ENCODE measurements around the gene PCSK6.

The PCSK6 gene

DNA sequence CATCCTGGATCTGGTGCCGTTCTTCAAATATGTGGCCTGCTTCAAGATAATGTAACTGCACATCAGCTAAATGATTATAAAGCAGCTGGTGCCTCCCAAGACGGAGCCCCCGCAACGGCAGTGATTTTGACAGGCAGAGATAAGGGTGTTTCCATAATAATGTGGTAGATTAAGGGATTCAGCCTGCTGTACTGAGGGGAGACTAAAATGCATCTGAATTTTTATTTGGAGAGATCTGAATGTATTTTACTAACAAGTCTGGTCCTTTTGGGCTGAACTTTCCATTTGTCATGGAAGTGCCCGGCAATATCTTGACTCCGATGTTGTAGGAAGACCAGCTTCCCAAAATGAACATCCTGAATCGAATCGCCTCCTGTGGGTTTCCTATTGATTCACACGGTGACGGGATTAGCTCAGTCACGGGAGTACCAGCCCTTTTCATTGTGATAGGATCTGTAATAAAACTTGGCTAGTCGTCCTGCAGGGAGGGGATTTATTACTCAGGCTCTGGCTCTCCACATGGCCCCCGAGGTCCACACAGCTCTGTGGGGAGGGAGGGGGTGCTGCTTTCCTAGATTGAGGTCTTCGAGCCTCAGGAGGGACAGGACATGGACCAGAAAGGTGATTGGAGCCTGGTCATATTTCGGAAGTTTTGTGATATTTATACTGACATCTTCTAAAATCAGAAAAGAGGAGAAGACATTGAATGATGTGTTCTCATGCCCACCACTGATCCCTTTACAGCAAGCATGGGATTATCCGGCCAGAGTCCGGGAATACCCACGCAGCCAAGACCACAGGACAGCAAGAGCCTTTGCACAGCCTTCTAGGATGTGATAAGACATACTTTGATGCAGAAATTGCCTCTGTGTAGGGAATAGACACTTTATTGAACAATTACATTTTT, 2.5 kb upstream of the PCSK6 start:
- intact Hi-C loops (cut with DNase I), result loop anchor here (10.0 kb wide), 1 partner anchor 187 kb away; no protein-coding TSS in a partner anchor
- peak in 12 of 42 donors; percentile 1 to 72 (median 43) for DNase-seq

DNA sequence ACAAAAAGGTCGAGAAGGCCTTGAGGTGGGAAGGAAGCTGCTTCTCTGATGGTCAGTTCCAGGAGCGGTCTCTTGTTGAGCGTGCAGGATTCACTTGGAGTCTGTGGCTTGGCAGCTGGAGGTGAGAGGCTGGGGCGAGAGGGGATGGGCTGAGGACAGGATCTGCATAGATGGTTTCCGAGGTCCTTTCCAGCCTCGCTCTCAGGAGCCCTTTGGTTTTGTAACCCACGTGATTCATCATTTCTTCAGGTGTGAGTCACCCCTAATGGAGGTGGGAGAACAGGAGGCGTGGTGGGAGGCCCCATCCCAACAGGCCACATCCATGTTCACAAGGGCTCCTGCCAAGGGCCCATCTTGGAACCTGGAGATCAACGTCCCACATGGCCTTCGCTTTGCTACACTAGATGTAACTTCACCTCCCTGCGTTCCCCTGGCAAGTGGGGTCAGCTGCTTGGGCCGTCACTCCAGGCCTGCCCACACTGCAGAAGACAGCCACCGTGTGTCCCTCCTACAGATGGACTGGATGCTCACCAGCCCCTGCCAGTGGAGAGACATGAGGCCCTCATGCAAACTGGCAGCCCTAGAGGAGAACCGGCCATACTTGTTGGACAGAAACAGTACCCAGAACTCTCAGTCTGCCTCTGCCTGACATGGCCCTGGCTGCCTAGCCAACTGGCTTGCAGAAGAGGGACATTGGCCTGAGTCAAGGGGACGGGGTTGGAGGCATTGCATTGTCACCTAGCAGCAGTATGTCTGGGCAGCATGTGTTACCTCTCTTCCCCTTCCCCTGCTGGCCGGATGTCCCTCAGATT, 1.6 kb upstream of the PCSK6 start:
- peak in 7 of 42 donors; percentile 1 to 46 (median 32) for DNase-seq

GRCh38 chr15:101490408-101490891, 943 bp upstream of the PCSK6 start:
- DNase-seq, result peak in 4 of 42 donors; percentile 2 to 42 (median 32)
- intact Hi-C loops (cut with DNase I), result loop anchor here (10.0 kb wide), 1 partner anchor 186 kb away; no protein-coding TSS in a partner anchor

More for the DNA sequence above, 1.6 kb upstream of the PCSK6 start:
- intact Hi-C loops (cut with DNase I), result loop anchor here (10.0 kb wide), 1 partner anchor 186 kb away; no protein-coding TSS in a partner anchor

DNA sequence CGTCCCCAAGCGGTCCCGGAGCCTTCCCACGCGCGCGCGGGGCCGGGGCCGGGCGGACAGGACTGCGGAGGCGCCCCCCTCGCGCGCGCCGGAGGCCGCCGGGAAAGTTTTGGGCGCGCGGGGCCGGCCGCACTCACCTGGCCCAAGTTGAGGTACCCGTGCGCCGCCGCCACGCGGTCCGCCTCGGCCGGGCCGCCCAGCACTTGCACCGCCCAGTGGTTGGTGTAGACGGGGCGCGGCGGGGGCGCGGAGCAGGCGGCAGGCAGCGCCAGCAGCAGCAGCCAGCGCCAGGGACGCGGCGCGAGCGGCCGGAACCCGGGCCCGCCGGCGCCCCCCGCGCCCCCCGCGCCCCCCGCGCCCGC, 289 bp downstream of the PCSK6 start:
- intact Hi-C loops (cut with DNase I), result no loop called here
- DNase-seq, result peak in 24 of 42 donors; percentile 43 to 79 (median 61)

- intact Hi-C loops (cut with DNase I), result no loop called here
- peak in 9 of 42 donors; percentile 8 to 66 (median 35) for DNase-seq
Observed at GRCh38 chr15:101488300-101489164, 975 bp downstream of the PCSK6 start.

DNA sequence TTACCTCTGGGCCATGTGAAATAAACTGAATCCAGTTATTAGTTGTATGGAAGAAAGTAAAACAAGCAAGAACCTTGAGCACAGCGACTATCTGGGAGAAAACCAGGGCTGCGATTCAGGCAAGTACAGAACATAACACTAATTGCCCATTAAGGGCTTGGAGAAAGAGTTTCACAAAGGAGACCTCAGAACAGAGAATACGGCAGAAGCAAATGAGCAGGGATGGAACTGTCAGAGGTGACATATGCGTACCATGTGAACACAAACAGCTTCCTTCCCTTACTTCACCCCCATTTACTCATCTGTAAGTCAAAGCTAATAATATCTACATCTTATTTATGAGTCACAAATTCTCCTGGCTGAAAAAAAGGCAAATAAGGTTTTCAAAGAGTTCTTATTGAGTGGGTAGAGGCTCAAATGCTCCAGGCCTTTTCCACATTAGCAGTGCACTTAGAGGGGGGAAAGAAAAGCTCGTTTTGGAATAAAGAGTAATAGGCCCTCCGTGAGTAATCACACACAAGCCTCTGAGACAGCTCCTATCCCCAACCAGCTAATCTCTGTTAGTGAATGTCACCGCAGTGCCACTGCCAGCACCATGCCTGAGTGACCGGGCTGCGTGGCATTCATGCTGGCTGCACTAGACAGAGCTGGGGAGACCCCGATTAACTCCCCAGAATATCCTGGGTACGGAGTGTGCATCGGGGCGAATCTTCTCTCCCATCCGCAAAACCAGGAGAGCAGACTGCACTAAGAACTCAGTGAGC, 2.6 kb downstream of the PCSK6 start:
- intact Hi-C loops (cut with DNase I), result no loop called here
- DNase-seq, result peak in 7 of 42 donors; percentile 11 to 63 (median 33)

DNA sequence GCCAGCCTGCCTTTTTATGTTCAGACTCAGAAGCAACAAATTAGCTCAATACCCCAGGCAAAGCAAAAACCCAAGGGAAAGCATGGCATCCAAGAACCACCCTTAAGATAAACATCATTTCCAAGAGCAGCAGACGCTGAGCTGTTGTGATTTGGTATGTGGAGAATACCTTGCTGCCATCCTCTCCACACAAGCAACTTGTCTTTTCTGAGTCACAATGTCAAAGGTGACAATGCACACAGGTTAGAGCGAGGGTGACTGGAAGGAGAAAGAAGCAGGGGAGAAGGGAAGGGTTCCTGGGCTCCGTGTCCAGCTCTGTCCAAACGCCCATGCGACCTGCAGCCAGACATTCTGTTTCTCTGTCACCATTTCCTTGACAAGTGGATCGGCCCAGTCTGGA, 6.0 kb downstream of the PCSK6 start:
- DNase-seq, result peak in 5 of 42 donors; percentile 2 to 27 (median 7)
- intact Hi-C loops (cut with DNase I), result no loop called here

DNA sequence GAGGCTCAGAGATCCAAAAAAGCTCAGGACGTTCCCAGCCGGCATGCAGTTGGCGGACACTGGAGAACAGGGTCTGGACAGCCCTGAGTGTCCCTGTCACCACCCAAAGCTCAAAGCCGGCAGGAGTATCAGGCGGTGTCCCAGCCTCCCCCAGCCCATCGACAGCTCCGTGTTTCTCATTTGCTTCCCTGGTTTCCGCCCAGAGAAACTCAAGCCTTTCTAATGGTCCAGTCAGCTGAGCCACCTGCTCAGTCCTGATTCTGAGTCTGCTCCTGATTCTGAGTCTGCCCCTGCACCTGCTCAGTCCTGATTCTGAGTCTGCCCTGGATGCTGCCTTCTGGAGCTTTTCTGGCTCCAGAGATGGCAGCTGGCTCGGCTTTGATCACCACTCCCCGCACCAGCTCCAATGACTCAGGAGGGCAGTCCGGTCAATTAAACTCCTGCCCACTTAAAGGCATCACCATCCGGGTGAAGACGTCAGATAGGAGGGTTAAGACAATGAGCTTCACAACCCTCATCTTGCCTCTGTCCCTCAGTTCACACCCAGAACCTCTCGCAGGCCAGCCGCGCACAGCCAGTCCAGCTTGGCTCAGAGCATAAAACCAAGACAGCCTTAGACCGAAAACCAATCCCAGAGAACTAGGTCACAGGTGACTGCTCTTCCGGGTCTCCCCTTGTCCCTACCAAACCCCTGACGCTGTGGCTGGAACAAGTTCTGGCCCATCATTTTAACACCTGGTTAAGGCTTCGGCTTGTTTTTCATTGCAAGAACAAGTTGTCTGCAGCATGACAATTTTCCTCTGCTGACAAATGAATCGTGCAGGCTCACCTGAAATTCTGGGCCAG, 6.8 kb downstream of the PCSK6 start:
- peak in 6 of 42 donors; percentile 14 to 31 (median 22) for DNase-seq
- intact Hi-C loops (cut with DNase I), result no loop called here

- DNase-seq, result peak in 6 of 42 donors; percentile 7 to 40 (median 26)
- intact Hi-C loops (cut with DNase I), result no loop called here
Observed at GRCh38 chr15:101481917-101482525, 7.5 kb downstream of the PCSK6 start.

DNA sequence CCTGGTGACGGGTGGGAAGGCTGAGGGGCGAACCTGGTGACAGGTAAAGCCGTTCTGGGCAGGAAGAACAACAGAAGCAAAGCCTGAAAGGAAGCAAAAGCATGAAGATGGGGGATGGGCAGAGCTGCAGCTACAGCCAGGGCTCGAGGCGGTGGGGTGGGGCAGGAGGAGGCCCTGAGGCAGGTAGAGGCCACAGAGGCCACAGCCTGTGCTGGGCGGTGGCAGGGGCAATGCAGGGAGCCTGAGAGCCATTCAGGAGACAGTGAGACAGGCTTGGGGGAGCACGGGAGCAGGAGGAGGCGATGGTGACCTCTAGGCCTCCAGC, 8.2 kb downstream of the PCSK6 start:
- peak in 7 of 42 donors; percentile 4 to 41 (median 19) for DNase-seq
- intact Hi-C loops (cut with DNase I), result no loop called here

- peak in 7 of 42 donors; percentile 5 to 40 (median 21) for DNase-seq
- intact Hi-C loops (cut with DNase I), result no loop called here
Observed at GRCh38 chr15:101480613-101481380, 8.7 kb downstream of the PCSK6 start.

GRCh38 chr15:101479851-101480612, 9.5 kb downstream of the PCSK6 start:
- intact Hi-C loops (cut with DNase I), result no loop called here
- DNase-seq, result peak; percentile 69 to 97 (median 92)

DNA sequence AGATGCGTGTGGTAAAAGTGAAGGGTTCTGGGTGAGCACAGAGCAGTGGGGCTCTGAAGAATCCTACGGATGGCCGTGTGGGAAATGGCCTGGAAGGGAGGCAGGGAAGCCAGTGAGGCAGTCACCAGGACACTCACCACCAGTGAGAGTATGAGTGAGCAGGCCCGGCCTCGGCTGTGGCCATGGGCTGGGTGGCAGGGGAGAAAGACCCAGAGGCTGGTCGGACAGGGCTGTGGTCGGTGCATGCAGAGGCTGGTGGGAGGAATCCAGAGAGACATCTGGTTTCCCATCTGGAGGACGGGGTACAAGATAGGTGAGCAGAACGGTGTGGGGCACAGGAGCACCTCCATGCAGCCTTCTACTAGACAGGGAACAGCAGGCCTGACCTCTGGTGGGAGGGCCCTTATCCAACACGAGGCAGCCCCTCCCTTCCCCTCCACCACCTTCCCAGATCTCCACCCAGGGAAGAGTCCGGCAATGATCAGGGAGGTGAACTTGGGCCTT, 10.1 kb downstream of the PCSK6 start:
- peak in 7 of 42 donors; percentile 2 to 40 (median 17) for DNase-seq
- intact Hi-C loops (cut with DNase I), result no loop called here

- peak in 4 of 42 donors; percentile 1 to 22 (median 8) for DNase-seq
- intact Hi-C loops (cut with DNase I), result no loop called here
Observed at GRCh38 chr15:101478701-101479341, 10.7 kb downstream of the PCSK6 start.
